ENCODE data around the gene COL26A1.
"Not testable (repeated sequence)": the region's sequence is repeated elsewhere in the genome, so short reads cannot be mapped to it uniquely, and the experiment has no call there.

The COL26A1 gene

DNA sequence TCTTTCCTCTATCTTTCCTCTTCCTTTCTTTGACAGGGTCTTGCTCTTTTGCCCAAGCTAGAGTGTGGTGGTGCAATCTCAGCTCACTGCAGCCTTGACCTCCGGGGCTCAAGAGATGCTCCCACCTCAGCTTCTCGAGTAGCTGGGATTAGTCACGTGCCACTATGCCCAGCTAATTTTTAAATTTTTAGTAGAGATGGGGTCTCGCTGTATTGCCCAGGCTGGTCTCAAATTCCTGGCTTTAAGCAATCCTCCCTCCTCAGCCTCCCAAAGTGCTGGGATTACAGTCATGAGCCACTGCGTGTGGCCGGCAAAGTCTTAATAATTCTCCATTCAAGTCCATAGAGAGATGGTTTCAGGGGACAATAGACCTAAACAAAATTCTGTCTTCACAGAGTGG lies 40.2 kb downstream of the COL26A1 start:
- no peak for FAIRE-seq

DNA sequence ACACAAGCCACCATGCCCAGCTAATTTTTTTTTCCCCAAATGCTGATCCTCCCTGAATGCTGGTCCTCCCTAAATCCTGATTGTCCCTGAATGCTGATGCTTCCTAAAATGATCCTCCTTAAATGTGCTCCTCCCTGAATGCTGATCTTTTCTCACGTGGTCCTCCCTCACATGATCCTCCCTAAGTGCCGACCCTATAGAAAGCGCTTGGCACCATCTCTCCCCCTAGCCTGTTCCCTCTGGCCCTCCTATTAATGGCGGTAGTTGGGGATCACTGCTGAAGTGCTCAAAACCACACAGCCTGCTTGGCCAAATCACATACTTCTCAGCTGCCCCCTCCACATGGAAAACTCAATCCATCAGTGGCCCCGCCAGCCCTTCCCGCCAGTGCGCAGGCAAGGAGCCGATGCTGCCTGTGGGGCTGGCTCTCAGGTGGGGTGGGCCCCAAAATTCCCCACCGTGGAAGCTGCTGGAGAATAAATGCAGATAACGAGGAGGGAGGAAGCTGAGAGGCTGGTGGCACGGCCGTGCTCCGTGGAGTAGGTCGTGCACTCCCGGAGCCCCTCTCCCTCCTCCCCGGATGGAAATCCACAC lies 42.9 kb downstream of the COL26A1 start:
- FAIRE-seq, result no peak

DNA sequence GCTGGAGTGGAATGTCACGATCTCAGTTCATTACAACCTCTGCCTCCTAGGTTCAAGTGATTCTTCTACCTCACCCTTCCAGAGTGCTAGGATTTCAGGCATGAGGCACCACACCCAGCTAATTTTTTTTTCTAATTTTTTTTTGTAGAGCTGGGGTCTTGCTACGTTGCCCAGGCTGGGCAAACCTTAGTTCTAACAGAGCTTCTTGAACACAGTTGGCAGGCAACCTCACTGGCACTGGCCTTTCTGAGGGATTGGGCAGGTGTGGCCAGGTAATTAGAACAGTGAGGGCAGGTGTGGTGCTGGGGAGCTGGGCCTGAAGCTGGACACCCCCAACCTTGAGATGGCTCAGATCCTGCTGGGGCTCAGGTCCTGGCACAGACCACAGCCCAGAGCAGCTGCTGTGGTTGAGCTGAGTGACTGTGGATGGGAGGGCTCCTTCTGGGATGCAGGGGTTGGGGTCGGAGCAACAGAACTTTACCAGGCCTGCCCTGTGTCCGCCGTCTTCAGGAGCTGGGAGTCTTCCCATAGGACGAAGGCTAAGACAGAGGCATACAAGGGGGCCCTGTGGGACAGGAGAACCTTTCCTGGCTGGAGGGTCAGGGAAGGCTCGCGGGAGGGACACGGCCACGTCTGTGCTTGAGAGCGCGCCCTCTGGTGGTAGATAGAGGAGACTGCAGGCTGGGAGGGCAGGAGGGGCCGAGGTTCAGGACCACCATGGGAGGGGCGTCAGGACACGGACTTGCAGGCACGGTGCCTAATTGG lies 48.2 kb downstream of the COL26A1 start:
- no peak for FAIRE-seq

DNA sequence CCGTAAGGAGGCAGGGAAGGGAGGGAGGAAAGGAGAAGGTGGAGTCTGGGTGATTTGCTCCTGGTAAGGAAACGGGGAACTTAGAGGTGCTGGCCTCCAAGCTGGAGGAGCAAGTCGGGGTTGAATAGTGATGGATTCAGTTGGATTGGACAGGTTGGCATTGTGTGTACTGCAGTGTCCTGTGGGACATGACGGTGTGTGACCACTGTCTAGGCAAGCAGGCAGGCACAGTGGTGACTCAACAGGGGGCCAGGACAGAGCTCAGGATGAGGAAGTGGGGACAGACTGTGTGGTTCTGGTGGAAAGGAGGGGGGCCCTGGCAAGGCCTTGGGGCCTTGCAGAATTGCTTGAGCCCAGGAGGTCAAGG lies 48.8 kb downstream of the COL26A1 start:
- FAIRE-seq, result no peak

DNA sequence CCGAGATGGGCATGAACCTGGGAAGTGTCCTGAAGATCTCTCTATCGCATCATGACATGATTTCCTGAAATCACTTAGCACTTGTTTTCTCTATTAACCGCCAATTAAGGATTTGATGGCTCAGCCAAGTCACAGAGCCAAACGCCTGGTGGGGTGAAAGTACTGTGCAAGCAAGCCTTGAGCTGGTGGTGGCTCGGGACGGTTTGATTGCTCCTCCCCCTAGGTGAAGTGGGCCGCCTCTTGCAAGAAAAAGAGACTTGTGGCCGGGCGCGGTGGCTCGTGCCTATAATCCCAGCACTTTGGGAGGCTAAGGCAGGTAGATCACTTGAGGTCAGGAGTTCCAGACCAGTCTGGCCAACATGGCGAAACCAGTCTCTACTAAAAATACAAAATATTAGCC lies 50.3 kb downstream of the COL26A1 start:
- no peak for FAIRE-seq

DNA sequence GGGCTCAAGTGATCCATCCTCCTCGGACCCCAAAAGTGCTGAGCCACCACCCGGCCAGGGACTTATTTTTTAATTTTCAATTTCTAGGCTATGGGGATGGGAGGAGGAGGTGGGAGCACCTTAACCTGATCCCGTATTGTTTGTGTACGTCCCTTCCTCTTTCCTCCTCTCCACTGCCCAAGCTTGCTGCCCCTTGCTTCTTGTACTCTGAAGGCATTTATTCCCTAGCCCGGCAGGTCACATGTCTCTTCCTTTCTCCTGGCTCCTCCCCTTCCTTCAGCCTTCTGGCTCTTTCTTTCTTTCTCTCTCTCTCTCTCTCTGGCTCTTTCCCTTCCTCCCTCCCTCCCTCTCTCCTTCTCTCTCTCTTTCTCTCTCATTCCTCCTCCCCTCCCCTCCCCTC lies 56.0 kb downstream of the COL26A1 start:
- no peak for FAIRE-seq

DNA sequence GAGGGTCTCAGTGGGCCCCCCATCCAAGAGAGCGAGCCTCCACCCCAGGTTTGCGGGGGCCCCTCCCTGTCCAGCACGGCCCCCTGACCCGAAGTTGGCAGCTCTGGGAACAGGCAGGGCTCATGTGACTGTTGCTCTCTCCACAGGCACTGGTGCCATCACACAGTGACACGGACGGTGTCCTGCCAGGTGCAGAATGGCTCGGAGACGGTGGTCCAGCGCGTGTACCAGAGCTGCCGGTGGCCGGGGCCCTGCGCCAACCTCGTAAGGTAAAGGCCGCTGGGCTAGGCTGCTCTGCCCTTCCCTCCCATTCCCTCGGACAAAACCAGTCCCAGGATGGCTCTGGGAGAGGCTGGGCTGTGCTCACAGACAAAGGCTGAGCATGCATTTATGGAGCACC lies 57.2 kb downstream of the COL26A1 start:
- FAIRE-seq, result no peak

DNA sequence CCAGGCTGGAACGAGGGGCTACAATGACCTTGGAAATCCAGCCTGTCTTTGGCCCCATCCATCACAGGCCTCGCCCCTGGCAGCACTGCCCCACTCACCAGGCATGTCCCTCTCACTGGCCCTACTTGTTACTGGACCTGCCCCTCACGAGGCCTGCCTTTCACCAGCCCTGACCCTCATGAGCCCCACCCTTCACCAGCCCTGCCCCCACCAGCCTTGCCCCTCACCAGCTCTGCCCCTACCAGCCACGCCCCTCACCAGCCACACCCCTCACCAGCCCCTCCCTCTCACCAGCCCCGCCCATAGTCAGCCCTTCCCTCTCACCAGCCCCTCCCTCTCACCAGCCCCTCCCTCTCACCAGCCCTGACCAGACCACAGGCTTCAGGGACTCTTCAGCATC lies 57.8 kb downstream of the COL26A1 start:
- no peak for FAIRE-seq

DNA sequence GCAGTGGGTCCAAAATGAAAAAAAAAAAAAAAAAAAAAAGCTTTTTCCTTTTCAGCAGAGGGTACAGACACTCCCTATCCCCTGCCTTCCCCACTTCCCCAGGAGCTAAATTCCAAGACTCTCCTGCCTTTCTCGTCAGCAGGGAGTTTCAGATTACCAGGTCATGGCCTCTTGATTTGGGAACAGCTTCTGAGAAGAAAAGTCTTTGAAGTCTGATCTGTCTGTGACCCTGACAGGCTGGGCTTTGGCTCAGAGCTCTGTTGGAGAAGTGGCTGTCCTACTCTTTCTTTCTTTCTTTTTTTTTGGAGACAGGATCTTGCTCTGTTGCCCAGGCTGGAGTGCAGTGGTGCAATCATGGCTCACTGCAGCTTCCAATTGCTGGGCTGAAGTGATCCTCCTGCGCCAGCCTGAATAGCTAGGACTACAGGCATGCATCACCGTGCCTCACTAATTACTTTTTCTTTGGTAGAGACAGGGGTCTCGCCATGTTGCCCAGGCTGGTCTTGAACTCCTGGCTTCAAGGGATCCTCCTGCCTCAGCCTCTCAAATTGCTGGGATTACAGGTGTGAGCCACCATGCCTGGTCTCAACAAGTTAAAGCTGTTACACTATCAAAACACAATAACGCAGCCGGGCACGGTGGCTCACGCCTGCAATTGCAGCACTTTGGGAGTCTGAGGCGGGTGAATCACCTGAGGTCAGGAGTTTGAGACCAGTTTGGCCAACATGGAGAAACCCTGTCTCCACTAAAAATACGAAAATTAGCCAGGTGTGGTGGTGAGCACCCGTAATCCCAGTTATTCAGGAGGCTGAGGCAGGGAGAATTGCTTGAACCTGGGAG lies 59.9 kb downstream of the COL26A1 start:
- no peak for FAIRE-seq

DNA sequence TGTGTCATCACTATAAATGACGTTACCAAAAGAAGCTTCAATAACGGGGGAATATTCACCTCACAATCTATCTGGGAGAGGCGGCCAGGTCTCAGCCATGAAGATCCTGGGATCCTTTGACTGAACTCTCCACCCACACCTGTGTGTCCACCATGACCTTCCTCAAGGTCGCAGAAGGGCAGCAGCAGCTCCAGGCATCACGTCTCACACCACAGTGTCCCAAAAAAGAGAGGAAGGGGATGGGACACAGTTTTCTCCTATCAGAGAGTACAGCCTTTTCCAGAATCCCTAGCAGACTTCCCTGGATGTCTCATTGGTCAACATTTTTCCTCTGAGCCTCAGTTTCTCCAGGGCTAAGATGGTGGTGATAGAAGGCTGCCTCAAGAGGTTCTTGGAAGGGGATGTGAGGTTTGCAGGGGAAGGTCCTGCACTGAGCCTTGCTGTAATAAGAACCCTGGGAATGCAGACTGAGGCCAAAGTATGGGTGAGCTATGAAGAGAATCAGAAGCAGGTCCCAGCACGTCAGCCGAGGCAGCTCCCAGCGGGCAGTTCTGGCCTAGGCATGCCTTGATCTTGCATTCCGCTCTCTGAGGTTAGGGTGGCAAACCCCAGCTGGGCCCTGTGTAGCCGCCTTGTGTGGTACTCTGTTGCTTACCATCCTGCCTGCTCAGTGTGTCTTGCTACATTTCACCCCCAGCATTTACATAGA lies 63.8 kb downstream of the COL26A1 start:
- no peak for FAIRE-seq

DNA sequence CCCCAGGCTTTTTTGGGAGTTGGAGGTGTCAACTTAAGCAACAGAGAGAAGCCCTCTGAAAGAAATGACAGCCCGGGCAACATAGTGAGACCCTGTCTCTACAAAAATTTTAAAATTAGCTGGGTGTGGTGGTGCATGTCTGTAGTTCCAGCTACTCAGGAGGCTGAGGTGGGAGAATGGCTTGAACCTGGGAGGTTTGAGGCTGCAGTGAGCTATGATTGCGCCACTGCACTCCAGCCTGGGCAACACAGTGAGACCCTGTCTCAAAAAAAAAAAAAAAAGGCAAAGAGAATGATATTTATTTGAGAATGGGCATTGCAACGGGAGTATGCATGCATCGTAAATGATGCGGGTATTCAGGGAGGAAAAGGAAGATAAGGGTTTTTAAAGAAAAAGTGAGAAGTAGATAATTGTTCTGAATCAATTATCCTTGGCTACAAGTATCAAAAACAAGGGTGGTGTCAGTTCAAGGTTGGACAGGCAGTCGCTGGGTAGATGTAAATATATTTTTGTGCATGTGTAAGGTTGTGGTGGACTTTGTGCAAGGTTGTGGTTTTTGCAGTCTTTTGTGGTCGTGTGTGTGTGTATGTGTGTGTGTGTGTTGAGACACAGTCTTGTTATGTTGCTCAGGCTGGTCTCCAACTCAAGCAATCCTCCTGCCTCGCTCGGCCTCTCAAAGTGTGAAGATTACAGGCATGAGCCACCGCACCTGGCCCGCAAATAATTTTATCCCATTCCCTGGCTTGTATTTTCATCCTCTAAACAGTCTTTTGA lies 65.6 kb downstream of the COL26A1 start:
- FAIRE-seq, result no peak

DNA sequence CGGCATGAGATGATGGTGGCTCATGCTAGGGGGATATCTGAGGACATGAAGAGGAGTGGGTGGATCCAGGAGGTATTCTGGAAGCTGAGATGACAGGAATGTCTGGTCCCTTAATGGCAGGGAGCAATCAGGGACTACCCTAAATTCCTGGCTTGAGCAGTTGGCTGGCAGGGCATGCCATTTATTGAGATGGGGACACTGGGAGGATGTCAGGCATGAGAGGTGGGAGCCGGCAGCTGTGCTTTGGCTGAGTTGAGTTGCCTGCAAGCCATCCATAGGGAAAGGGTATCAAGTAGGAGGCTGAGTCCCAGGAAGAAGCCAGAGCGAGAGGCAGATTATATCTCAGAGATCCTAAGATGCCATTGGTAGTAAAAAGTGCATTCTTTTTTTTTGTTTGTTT lies 69.6 kb downstream of the COL26A1 start:
- FAIRE-seq, result no peak

DNA sequence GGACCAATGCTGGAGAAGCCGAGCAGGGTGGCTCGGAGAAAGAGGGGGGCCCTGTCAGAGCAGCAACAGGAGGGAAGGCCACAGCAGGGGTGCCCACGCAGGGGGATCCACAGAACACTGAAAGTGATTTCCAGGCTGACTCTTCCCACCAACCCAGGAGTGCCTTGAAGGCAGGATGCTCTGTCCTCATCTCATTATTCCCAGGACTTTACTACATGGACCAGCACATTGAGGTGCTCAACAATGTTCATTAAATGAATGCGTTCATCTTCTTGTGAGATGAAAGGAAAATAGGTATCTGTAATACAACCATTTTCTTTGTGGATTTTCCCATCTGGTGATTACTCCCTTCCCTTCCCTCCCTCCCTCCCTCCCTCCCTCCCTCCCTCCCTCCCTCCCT lies 71.0 kb downstream of the COL26A1 start:
- FAIRE-seq, result no peak

DNA sequence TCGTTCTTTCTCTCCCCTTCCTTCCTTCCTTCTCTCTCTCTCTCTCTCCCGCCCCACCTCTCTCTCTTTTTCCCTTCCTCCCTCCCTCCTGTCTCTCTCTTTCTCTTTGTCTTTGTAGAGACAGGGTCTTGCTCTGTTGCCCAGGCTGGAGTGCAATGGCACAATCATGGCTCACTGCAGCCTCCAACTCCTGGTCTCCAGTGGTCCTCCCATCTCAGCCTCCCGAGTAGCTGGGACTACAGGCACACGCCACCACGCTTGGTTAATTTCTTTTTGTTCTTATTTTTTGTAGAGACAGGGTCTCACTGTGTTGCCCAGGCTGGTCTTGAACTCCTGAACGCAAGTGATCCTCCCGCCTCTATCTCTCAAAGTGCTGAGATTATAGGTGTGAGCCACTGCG lies 71.5 kb downstream of the COL26A1 start:
- not testable (repeated sequence) for FAIRE-seq

DNA sequence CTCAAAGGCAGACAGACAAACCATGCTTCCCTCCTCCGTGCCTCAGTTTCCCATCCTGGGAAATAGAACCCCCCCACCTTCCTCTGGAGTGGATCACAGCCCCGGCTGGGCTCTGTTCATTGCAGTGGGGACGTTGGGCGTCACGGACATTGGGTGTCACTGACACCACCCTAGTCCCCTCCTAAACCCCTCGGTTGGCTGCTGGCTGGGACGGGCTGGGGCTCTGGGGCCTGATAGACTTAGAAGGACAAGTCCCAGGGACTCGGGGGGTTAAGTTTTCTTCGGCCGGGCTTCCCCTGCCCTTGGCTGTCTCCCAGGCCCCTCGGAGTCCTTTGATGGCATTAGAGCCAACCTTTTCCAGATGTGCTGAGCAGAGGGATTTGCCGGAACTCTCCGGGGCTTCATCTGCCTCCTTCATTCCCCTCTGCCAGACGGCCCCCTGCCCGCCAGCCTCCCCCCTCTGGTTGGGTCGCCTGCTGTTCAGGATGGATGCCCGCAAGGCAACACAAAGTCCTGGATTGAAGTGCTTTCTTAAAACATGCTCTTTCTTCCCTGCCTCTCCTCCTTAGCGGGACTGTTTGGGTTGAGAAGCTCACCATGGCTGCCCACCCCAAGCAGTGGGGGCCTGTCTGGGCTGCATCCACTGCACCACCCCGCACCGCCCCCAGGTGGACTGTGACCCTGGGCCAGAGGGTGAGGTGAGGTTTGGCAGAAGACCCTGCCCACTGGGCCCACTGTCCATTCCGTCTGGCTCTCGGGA lies 73.0 kb downstream of the COL26A1 start:
- no peak for FAIRE-seq

DNA sequence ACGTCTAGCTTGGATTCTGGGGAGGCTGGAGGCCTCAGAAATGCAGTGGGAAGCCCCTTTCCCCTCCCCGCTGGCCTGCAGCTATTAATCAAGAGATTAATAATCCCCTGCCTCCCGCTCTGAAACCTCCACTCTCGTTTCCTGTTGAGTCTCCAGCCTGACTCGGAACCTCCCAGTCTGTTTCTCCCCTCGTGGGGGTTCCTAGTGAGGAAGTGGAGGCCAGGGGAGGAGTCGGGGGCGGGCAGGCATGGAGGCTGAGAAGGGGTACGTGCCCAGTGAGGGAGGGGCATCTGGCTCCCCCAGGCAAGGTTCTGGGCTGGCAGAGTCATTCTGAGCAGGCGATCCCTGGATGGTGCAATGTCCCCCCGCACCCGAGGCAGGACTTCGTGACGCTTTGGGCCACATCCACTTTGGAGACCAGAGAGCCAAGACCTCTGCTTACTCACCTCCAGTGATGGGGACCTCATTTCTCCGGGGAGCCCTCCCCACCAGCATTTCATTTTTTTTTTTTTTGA lies 73.6 kb downstream of the COL26A1 start:
- no peak for FAIRE-seq

DNA sequence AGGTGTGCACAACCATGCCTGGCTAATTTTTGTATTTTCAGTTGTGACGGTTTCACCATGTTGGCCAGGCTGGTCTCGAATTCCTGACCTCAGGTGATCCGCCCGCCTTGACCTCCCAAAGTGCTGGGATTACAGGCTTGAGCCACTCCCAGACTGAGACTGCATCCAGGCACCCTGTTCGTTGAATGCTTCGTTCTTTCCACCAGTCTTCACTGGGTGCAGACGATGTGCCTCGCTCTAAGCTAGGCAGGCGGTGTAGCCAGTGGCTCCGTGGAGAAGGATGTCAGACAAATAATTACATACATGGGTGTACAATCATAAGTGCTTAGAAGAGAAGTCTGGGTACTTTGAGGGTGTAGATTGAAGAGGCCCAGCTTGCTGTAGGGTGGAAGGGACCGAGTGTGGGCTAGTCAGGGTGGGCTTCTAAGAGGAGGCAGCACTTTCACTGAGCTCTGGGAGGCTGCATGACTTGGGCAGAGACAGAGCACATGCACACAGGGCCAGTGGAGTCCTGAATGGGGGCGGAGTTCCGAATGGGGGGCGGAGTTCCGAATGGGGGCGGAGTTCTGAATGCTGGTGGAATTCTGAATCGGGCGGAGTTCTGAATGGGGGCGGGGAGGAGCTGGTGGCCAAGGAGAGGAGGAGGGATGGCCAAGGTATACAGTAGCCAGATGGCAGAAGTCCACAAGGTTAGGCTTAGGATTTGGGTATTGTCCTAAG lies 74.3 kb downstream of the COL26A1 start:
- no peak for FAIRE-seq

DNA sequence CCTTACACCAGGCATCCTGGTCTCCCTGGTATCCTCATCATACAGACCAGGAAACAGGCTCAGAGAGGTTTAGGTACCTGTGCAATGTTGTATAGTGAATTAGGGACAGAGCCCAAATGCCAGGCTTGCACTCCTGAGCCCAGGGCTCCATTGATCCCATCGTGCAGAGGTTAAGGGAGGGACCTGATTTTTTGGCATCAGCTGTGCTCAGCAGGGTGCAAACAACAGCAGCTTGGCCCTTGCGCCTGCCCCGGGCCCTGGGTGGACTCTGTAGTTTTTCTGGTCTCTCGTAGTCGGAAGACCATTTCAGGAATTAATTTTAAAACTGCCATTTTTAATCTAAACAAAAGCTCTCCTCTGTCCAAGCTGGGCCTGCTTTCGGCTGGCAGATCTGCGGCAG lies 79.2 kb downstream of the COL26A1 start:
- no peak for FAIRE-seq

DNA sequence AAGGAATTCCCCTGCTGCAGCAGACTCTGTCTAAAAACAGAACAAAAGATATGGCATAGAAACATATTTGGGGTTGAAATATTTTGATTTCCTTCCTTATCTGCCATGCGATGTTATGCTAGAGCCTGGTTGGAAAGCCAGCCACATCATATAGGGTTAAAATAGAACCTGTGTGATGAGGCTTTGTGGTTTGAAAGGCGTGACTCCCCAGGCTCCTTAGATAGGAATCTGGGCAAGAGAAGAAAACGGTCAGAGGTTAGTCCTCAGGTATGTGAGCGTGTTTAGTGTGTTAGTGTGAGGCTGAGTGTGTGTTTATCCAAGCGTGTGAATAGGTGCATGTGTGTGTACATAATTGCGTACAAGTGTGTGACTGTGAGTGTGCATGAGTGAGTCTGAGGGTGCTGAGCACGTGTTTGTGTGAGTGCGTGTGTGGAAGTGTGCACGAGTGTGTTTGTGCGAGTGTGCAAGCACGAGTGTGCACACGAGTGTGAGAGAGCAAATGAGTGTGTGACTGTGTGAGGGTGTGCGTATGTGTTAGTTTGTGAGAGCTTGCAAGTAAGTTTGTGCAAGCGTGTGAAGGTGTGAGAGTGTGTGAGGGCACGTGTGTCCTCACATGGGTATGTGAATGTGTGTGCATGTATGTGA lies 79.9 kb downstream of the COL26A1 start:
- no peak for FAIRE-seq

DNA sequence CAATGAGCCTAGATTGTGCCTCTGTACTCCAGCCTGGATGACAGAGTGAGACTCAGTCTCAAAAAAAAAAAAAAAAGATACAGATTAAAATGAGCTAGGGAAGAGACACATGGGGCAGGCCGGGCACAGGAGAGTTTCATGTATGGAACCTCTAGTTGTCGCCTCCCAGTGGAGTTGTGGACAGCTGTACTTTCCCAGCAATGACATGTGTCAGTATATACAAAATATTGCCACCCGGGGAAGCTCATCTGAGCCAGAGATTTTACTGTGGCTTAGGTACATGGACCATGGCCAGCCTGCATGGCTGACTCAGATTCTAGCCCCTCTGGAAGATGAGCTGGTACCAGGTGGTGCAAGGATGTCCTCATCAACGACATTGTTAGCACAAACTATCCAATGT lies 87.4 kb downstream of the COL26A1 start:
- no peak for FAIRE-seq
